Globus pallidus (tissue), 1 donor: ENCODE data around the gene SHKBP1.

Experiments used
- DNase-seq: peaks from one replicate; pipeline ENCODE4 v3.0.0-alpha.2; 2015; ENCODE audit warnings: low spot score

The SHKBP1 gene

GRCh38 chr19:40601134-40601974 lies 24.7 kb downstream of the SHKBP1 start, which contains the start of gene LTBP4:
LTBP4 (plus strand) TSS chr19:40601369; CDS start chr19:40601388, 19 bp downstream.
- no peak for DNase-seq

- no peak for DNase-seq
Observed at GRCh38 chr19:40603071-40603388, 26.4 kb downstream of the SHKBP1 start.

- peak; percentile 83 for DNase-seq
Observed at GRCh38 chr19:40603389-40604170, 26.9 kb downstream of the SHKBP1 start.

- DNase-seq: no peak
Observed at GRCh38 chr19:40604171-40604646, 27.5 kb downstream of the SHKBP1 start.

- no peak for DNase-seq
Observed at GRCh38 chr19:40604647-40605215, 28.1 kb downstream of the SHKBP1 start.

GRCh38 chr19:40605216-40605971 lies 28.7 kb downstream of the SHKBP1 start:
- DNase-seq: no peak

- no peak for DNase-seq
Observed at GRCh38 chr19:40607311-40608239, 30.9 kb downstream of the SHKBP1 start.

GRCh38 chr19:40608240-40608621 lies 31.6 kb downstream of the SHKBP1 start:
- DNase-seq: no peak

- no peak for DNase-seq
Observed at GRCh38 chr19:40608957-40609356, 32.3 kb downstream of the SHKBP1 start.

- peak; percentile 67 for DNase-seq
Observed at GRCh38 chr19:40609561-40610395, 33.1 kb downstream of the SHKBP1 start.

- peak; percentile 55 for DNase-seq
Observed at GRCh38 chr19:40610396-40611064, 33.9 kb downstream of the SHKBP1 start.

- no peak for DNase-seq
Observed at GRCh38 chr19:40611096-40611495, 34.4 kb downstream of the SHKBP1 start.

GRCh38 chr19:40611900-40612698 lies 35.4 kb downstream of the SHKBP1 start:
- no peak for DNase-seq

GRCh38 chr19:40612831-40613689 lies 36.4 kb downstream of the SHKBP1 start:
- DNase-seq: no peak

- no peak for DNase-seq
Observed at GRCh38 chr19:40613690-40614621, 37.3 kb downstream of the SHKBP1 start.

GRCh38 chr19:40614622-40615411 lies 38.1 kb downstream of the SHKBP1 start:
- no peak for DNase-seq
